ENCODE results near the gene HAPLN3. TPM values are rescaled to one million over a fixed set of nuclear protein-coding genes. Genes with fewer than 3 reads are reported as not detected.
"Not testable (repeated sequence)": the region's sequence is repeated elsewhere in the genome, so short reads cannot be mapped to it uniquely, and the experiment has no call there.

Gene HAPLN3
- total and polyA plus RNA-seq, 10 of the 15 experiments (the other 5 are each of a cell fraction or from before 2014, with no cell fraction given) = 0.20 to 5.0 (median 1.4) TPM; not detected in 1

- H4K20me1 ChIP-seq (ENCODE audit: control insufficient read depth, insufficient read depth); FAIRE-seq: not testable (repeated sequence)
Measured at GRCh38 chr15:88925648-88926047, 30.3 kb upstream of the HAPLN3 start.

GRCh38 chr15:88920892-88921435 is 25.6 kb upstream of the HAPLN3 start:
- ChIA-PET SMC1A (ENCODE audit: uncharacterized antibody, unreplicated experiment) (interaction anchor here (1.0 kb wide), 1 partner anchor 61 kb away, joined by 4 read pairs; no protein-coding TSS in a partner anchor), RAD21 (ENCODE audit: unreplicated experiment) (interaction anchor here (0.7 to 1.6 kb wide), 3 partner anchors 9 to 62 kb away, joined by 3 to 6 read pairs (median 3); no protein-coding TSS in a partner anchor), POLR2A (interaction anchor here (0.6 to 1.0 kb wide), 4 partner anchors 17 to 1097 kb away, joined by 3 to 9 read pairs (median 6); no protein-coding TSS in a partner anchor), CTCF (interaction anchor here (0.7 to 4.1 kb wide), 4 partner anchors 16 to 262 kb away, joined by 3 to 27 read pairs (median 4); partner anchors contain the start of gene HAPLN3)
- DNase-seq (ENCODE audit: low read depth, low spot score) = peak; percentile 33
- peak; percentile 62 for FAIRE-seq
- intact Hi-C loops (cut with micrococcal nuclease; ENCODE audit: unreplicated experiment); H3K4me2 ChIP-seq (ENCODE audit: control insufficient read depth, insufficient read depth); H3K36me3 ChIP-seq (ENCODE audit: control insufficient read depth in 2 of 2, insufficient read depth in 2 of 2, low read length in 1 of 2); H3K79me2 ChIP-seq (ENCODE audit: control insufficient read depth, insufficient read depth, low read length); H3K27ac ChIP-seq (ENCODE audit: control insufficient read depth, insufficient read depth); H3K4me1 ChIP-seq (ENCODE audit: control insufficient read depth, insufficient read depth, low read length); in situ Hi-C loops (cut with MboI); H3K9ac ChIP-seq (ENCODE audit: control insufficient read depth, insufficient read depth, low read length); H3K9me3 ChIP-seq (replicated peaks; ENCODE audit: control insufficient read depth, insufficient read depth, low read length); H2AFZ ChIP-seq (ENCODE audit: control insufficient read depth, low read depth, low read length); BruUV-seq (replicated peaks); H4K20me1 ChIP-seq (ENCODE audit: control insufficient read depth, insufficient read depth); H3K4me3 ChIP-seq; H3K27me3 ChIP-seq (replicated peaks in 1 of 2; ENCODE audit: control insufficient read depth in 2 of 2, insufficient read depth in 2 of 2, low read length in 1 of 2): not testable (repeated sequence)
- TF ChIP-seq IKZF2 (IDR thresholded peaks at IDR 0.05) (peak in 1 of 2 experiments; percentile 23; a peak in 1 of 4 replicates), JUNB (IDR thresholded peaks at IDR 0.05) (peak; percentile 65), IRF4 (IDR thresholded peaks at IDR 0.05; ENCODE audit: low read depth, low read length) (0 out of 2 replicates have a peak, but pooled peaks have one; percentile 40), ZNF384 (IDR thresholded peaks at IDR 0.05; ENCODE audit: borderline replicate concordance, low read depth, low read length) (peak; percentile 67), POU2F2 (IDR thresholded peaks at IDR 0.05; ENCODE audit: borderline replicate concordance, low read depth, low read length) (peak; percentile 65; the same call in 1 of the 3 replicates)
- 12% methylated on average over 12 of the region's 12 CpGs for WGBS (ENCODE audit: insufficient coverage, insufficient replicate concordance, low lambda C conversion rate, missing lambda C conversion rate)
- peak; percentile 87 for ATAC-seq

More at GRCh38 chr15:88925648-88926047, 30.3 kb upstream of the HAPLN3 start:
- BruUV-seq (replicated peaks); H3K9ac ChIP-seq (ENCODE audit: control insufficient read depth, insufficient read depth, low read length); H3K27me3 ChIP-seq (replicated peaks in 1 of 2; ENCODE audit: control insufficient read depth in 2 of 2, insufficient read depth in 2 of 2, low read length in 1 of 2); H3K9me3 ChIP-seq (replicated peaks; ENCODE audit: control insufficient read depth, insufficient read depth, low read length); H3K27ac ChIP-seq (ENCODE audit: control insufficient read depth, insufficient read depth); DNase-seq (ENCODE audit: low read depth, low spot score); ATAC-seq; in situ Hi-C loops (cut with MboI); POLR2A ChIA-PET; H3K4me1 ChIP-seq (ENCODE audit: control insufficient read depth, insufficient read depth, low read length); H2AFZ ChIP-seq (ENCODE audit: control insufficient read depth, low read depth, low read length); intact Hi-C loops (cut with micrococcal nuclease; ENCODE audit: unreplicated experiment); RAD21 ChIA-PET (ENCODE audit: unreplicated experiment); H3K36me3 ChIP-seq (ENCODE audit: control insufficient read depth in 2 of 2, insufficient read depth in 2 of 2, low read length in 1 of 2); H3K4me2 ChIP-seq (ENCODE audit: control insufficient read depth, insufficient read depth); H3K79me2 ChIP-seq (ENCODE audit: control insufficient read depth, insufficient read depth, low read length); H3K4me3 ChIP-seq: not testable (repeated sequence)
- ChIA-PET SMC1A (ENCODE audit: uncharacterized antibody, unreplicated experiment) (interaction anchor here (2.1 kb wide), 1 partner anchor 21 kb away, joined by 5 read pairs; no protein-coding TSS in a partner anchor), CTCF (interaction anchor here (1.3 kb wide), 1 partner anchor 18 kb away, joined by 3 read pairs; no protein-coding TSS in a partner anchor)
- 10% methylated on average over 2 of the region's 2 CpGs for WGBS (ENCODE audit: insufficient coverage, insufficient replicate concordance, low lambda C conversion rate, missing lambda C conversion rate)
